Umbilical cord (tissue), 2 donors: ENCODE results near the gene IVD. TPM values are rescaled to one million over a fixed set of nuclear protein-coding genes. Genes with fewer than 3 reads are reported as not detected.

Source experiments
- DNase-seq: peaks from one replicate; pipeline ENCODE4 v3.0.0-alpha.2; 2015; ENCODE audit warnings: low spot score
- total RNA-seq: library from RNA; depleted of rRNA; stranded (reverse); fragments of >200 nt; gene quantifications from one replicate; pipeline ENCODE4 v1.2.3, GENCODE V29; 2014; ENCODE audit warnings: low replicate concordance; ENCODE audit not compliant: insufficient read depth

The IVD gene
- total RNA-seq = 37.6 TPM

- DNase-seq = peak; percentile 98
Observed at GRCh38 chr15:40405501-40406381, at the start of gene IVD. IVD (plus strand) TSS chr15:40405795; CDS start chr15:40405828, 33 bp downstream.

- no peak for DNase-seq
Observed at GRCh38 chr15:40355976-40356585, 49.5 kb upstream of the IVD start.

GRCh38 chr15:40357246-40357645, 48.3 kb upstream of the IVD start:
- no peak for DNase-seq

GRCh38 chr15:40357723-40358470, 47.7 kb upstream of the IVD start, which contains the start of gene DISP2:
DISP2 (plus strand) TSS chr15:40358219; CDS start chr15:40358322, 103 bp downstream.
- peak; percentile 90 for DNase-seq

GRCh38 chr15:40358471-40359353, 46.9 kb upstream of the IVD start:
- no peak for DNase-seq

- no peak for DNase-seq
Observed at GRCh38 chr15:40360015-40360414, 45.6 kb upstream of the IVD start.

- DNase-seq = no peak
Observed at GRCh38 chr15:40361640-40362039, 44.0 kb upstream of the IVD start.

GRCh38 chr15:40363611-40364010, 42.0 kb upstream of the IVD start:
- no peak for DNase-seq

- DNase-seq = no peak
Observed at GRCh38 chr15:40364251-40364650, 41.3 kb upstream of the IVD start.

GRCh38 chr15:40365016-40365415, 40.6 kb upstream of the IVD start:
- DNase-seq = no peak

- no peak for DNase-seq
Observed at GRCh38 chr15:40365624-40366456, 39.8 kb upstream of the IVD start.

GRCh38 chr15:40366457-40367370, 38.9 kb upstream of the IVD start:
- peak; percentile 28 for DNase-seq

GRCh38 chr15:40367371-40367685, 38.3 kb upstream of the IVD start:
- DNase-seq = no peak

- peak; percentile 86 for DNase-seq
Observed at GRCh38 chr15:40367686-40368611, 37.6 kb upstream of the IVD start.

- DNase-seq = no peak
Observed at GRCh38 chr15:40368719-40369473, 36.7 kb upstream of the IVD start.

GRCh38 chr15:40369474-40369869, 36.1 kb upstream of the IVD start:
- no peak for DNase-seq

- no peak for DNase-seq
Observed at GRCh38 chr15:40369971-40370370, 35.6 kb upstream of the IVD start.
